H1 (cell line): ENCODE data around the gene MAN1A2. TPM values are rescaled to one million over a fixed set of nuclear protein-coding genes. Genes with fewer than 3 reads are reported as not detected.

Source experiments
- CTCF ChIA-PET: fragments of 300-600 bp; sonication (Branson Sonifier 250); formaldehyde crosslinking; loops from one replicate; lab custom pipeline; 2021; ENCODE audit not compliant: partially characterized antibody; lab: Charles Lee
- POLR2A ChIA-PET: fragments of 300-600 bp; sonication (Branson Sonifier 250); formaldehyde crosslinking; loops from one replicate; lab custom pipeline; 2021; ENCODE audit warnings: inconsistent platforms; ENCODE audit not compliant: partially characterized antibody; lab: Charles Lee
- DNase-seq, 2 experiments: peaks; one replicate each; pipeline versions ENCODE4 v3.0.0 to v3.0.0-alpha.2; 2010 to 2022; ENCODE audit warnings: low spot score in 2 of 2, low read depth in 1 of 2, mixed read lengths in 1 of 2
- FAIRE-seq: peaks from 2 replicates; lab custom pipeline; 2011; peaks lifted over from hg19 to GRCh38; lab: Jason Lieb, UNC
- H2AFZ ChIP-seq: 2 replicates; pipeline ENCODE4 v1.8.1; 2012; ENCODE audit warnings: low read length, inconsistent platforms
- H2AK5ac ChIP-seq: 2 replicates; pipeline ENCODE4 v1.6.1; 2013; ENCODE audit warnings: low read depth, low read length
- H2BK120ac ChIP-seq: replicated peaks from 2 replicates; pipeline ENCODE3; 2013; ENCODE audit warnings: low read depth, low read length, inconsistent platforms
- H2BK12ac ChIP-seq: 2 replicates; pipeline ENCODE4 v1.6.1; 2013; ENCODE audit warnings: low read depth, low read length
- H2BK15ac ChIP-seq: 2 replicates; pipeline ENCODE4 v1.6.1; 2013; ENCODE audit warnings: low read length
- H2BK20ac ChIP-seq: 2 replicates; pipeline ENCODE4 v1.6.1; 2013; ENCODE audit warnings: low read length
- H2BK5ac ChIP-seq: 2 replicates; pipeline ENCODE4 v1.6.1; 2013; ENCODE audit warnings: low read depth, low read length
- H3K14ac ChIP-seq: 2 replicates; pipeline ENCODE4 v1.6.1; 2013; ENCODE audit warnings: inconsistent platforms; ENCODE audit not compliant: insufficient read length
- H3K18ac ChIP-seq: 2 replicates; pipeline ENCODE4 v1.6.1; 2013; ENCODE audit warnings: low read length; ENCODE audit errors: extremely low read depth
- H3K23ac ChIP-seq: 2 replicates; pipeline ENCODE4 v1.6.1; 2013; ENCODE audit warnings: inconsistent platforms; ENCODE audit not compliant: insufficient read length
- H3K23me2 ChIP-seq: 2 replicates; pipeline ENCODE4 v1.6.1; 2013; ENCODE audit warnings: low read depth, low read length
- H3K27ac ChIP-seq: 2 replicates; pipeline ENCODE4 v1.6.1; 2011; ENCODE audit warnings: low read depth, low read length, inconsistent platforms
- H3K27me3 ChIP-seq, 4 experiments: replicated peaks in 1 of 4; 1 replicate in 1 of 4; 2 replicates in 3 of 4; pipeline versions ENCODE4 v1.6.1 to v1.8.1; 2011 to 2013; ENCODE audit warnings: low read length in 3 of 4, mild to moderate bottlenecking in 3 of 4, inconsistent platforms in 2 of 4, mixed read lengths in 2 of 4, moderate library complexity in 1 of 4; ENCODE audit not compliant: control insufficient read depth in 3 of 4, insufficient read depth in 3 of 4; ENCODE audit errors: extremely low read depth in 1 of 4
- H3K36me3 ChIP-seq, 4 experiments: 2 replicates each; pipeline versions ENCODE4 v1.6.1 to v1.8.1; 2011 to 2013; ENCODE audit warnings: mild to moderate bottlenecking in 4 of 4, low read length in 3 of 4, moderate library complexity in 2 of 4, control low read depth in 1 of 4, inconsistent platforms in 1 of 4; ENCODE audit not compliant: insufficient read depth in 4 of 4, control insufficient read depth in 2 of 4
- H3K4ac ChIP-seq: replicated peaks from 2 replicates; pipeline ENCODE3; 2013; ENCODE audit warnings: low read length, low read depth, mixed read lengths, inconsistent platforms; ENCODE audit not compliant: insufficient read length
- H3K4me1 ChIP-seq, 4 experiments: replicated peaks in 1 of 4; 1 replicate in 1 of 4; 2 replicates in 3 of 4; pipeline versions ENCODE4 v1.6.1 to v1.8.1; 2011 to 2013; ENCODE audit warnings: low read length in 3 of 4, inconsistent platforms in 2 of 4, mixed read lengths in 1 of 4; ENCODE audit not compliant: insufficient read depth in 4 of 4, control insufficient read depth in 3 of 4
- H3K4me2 ChIP-seq, 2 experiments: 2 replicates each; pipeline versions ENCODE4 v1.6.1 to v1.8.1; 2011 to 2013; ENCODE audit warnings: low read depth in 2 of 2, low read length in 2 of 2, control low read depth in 1 of 2, inconsistent platforms in 1 of 2, mild to moderate bottlenecking in 1 of 2; ENCODE audit not compliant: insufficient read depth in 1 of 2
- H3K4me3 ChIP-seq, 4 experiments: fragments of 200-600, 300-600 bp in 1 of 4; sonication (generic), shearing (Covaris generic), sonication (Bioruptor Twin) in 1 of 4; 2 replicates each; pipeline versions ENCODE4 v1.5.1 to v1.8.1; 2011 to 2016; ENCODE audit warnings: low read length in 4 of 4, low read depth in 3 of 4, control low read depth in 2 of 4, inconsistent platforms in 2 of 4, mild to moderate bottlenecking in 2 of 4, mixed read lengths in 1 of 4, moderate library complexity in 1 of 4; ENCODE audit not compliant: insufficient read depth in 2 of 4; ENCODE audit errors: extremely low read depth in 1 of 4
- H3K56ac ChIP-seq: replicated peaks from 2 replicates; pipeline ENCODE3; 2013; ENCODE audit warnings: low read depth, mild to moderate bottlenecking, mixed read lengths, low read length, inconsistent platforms; ENCODE audit not compliant: insufficient read length
- H3K79me1 ChIP-seq: 2 replicates; pipeline ENCODE4 v1.6.1; 2013; ENCODE audit warnings: low read depth, low read length, control low read depth
- H3K79me2 ChIP-seq, 2 experiments: 2 replicates each; pipeline versions ENCODE4 v1.6.1 to v1.8.1; 2012 to 2013; ENCODE audit warnings: low read length in 2 of 2, mild to moderate bottlenecking in 2 of 2, inconsistent platforms in 1 of 2; ENCODE audit not compliant: insufficient read depth in 2 of 2, control insufficient read depth in 1 of 2
- H3K9ac ChIP-seq, 4 experiments: replicated peaks in 1 of 4; 1 replicate in 1 of 4; 2 replicates in 3 of 4; pipeline versions ENCODE4 v1.6.1 to v1.8.1; 2011 to 2013; ENCODE audit warnings: low read depth in 3 of 4, low read length in 3 of 4, control low read depth in 2 of 4, mild to moderate bottlenecking in 2 of 4, moderate library complexity in 2 of 4, inconsistent platforms in 1 of 4; ENCODE audit errors: extremely low read depth in 1 of 4
- H3K9me3 ChIP-seq, 2 experiments: 2 replicates each; pipeline versions ENCODE4 v1.6.1 to v1.8.1; 2012 to 2013; ENCODE audit warnings: mild to moderate bottlenecking in 2 of 2, moderate library complexity in 2 of 2, control low read depth in 1 of 2, inconsistent platforms in 1 of 2, low read depth in 1 of 2, low read length in 1 of 2, mixed read lengths in 1 of 2; ENCODE audit not compliant: insufficient read depth in 2 of 2
- H4K20me1 ChIP-seq, 2 experiments: replicated peaks in 1 of 2; 2 replicates each; pipeline versions ENCODE3 to v1.8.1; 2011 to 2013; ENCODE audit warnings: inconsistent platforms in 2 of 2, low read length in 2 of 2, mild to moderate bottlenecking in 1 of 2; ENCODE audit not compliant: insufficient read depth in 2 of 2, control insufficient read depth in 1 of 2
- H4K5ac ChIP-seq: 2 replicates; pipeline ENCODE4 v1.6.1; 2013; ENCODE audit warnings: low read length, low read depth, mixed read lengths, inconsistent platforms; ENCODE audit not compliant: insufficient read length
- H4K8ac ChIP-seq: 2 replicates; pipeline ENCODE4 v1.8.0; 2013; ENCODE audit warnings: mild to moderate bottlenecking, moderate library complexity, low read length, inconsistent platforms; ENCODE audit not compliant: insufficient read depth; ENCODE audit errors: extremely low read depth
- H4K91ac ChIP-seq: replicated peaks from 2 replicates; pipeline ENCODE3; 2013; ENCODE audit warnings: low read length, mixed read lengths, inconsistent platforms; ENCODE audit not compliant: insufficient read length
- ATF2 ChIP-seq: IDR thresholded peaks from 2 replicates; pipeline ENCODE4 v1.6.1; 2012; ENCODE audit warnings: low read length, inconsistent platforms
- CTBP2 ChIP-seq: IDR thresholded peaks from 2 replicates; pipeline ENCODE4 v1.7.0; 2011; ENCODE audit warnings: borderline replicate concordance, mild to moderate bottlenecking, moderate library complexity, mixed read lengths, low read length; ENCODE audit not compliant: insufficient read depth, insufficient read length
- CTCF ChIP-seq, 3 experiments: IDR thresholded peaks; 1 replicate in 2 of 3; 2 replicates in 1 of 3; pipeline versions ENCODE4 v1.5.1 to v1.6.1; 2011; ENCODE audit warnings: low read length in 3 of 3, mild to moderate bottlenecking in 3 of 3, inconsistent platforms in 2 of 3, low read depth in 1 of 3, moderate library complexity in 1 of 3; ENCODE audit not compliant: insufficient read depth in 1 of 3; ENCODE audit errors: control extremely low read depth in 1 of 3
- KDM4A ChIP-seq: IDR thresholded peaks from one replicate; pipeline ENCODE4 v1.7.1; 2012; ENCODE audit warnings: low read depth, mild to moderate bottlenecking, moderate library complexity, low read length, inconsistent platforms; ENCODE audit not compliant: severe bottlenecking
- KDM5A ChIP-seq: fragments of 200-600 bp; IDR thresholded peaks from 2 replicates; pipeline ENCODE4 v1.7.1; 2012; ENCODE audit warnings: mild to moderate bottlenecking, low read length, inconsistent platforms, mixed read lengths
- NANOG ChIP-seq: IDR thresholded peaks from 2 replicates; pipeline ENCODE4 v1.6.1; 2011; ENCODE audit warnings: low read length, low read depth, mild to moderate bottlenecking, inconsistent platforms; ENCODE audit not compliant: insufficient read depth, poor library complexity, severe bottlenecking
- NRF1 ChIP-seq: IDR thresholded peaks from 2 replicates; pipeline ENCODE4 v1.6.1; 2011; ENCODE audit warnings: mild to moderate bottlenecking, low read depth, low read length, improper control_type of control experiment
- PHF8 ChIP-seq: fragments of 200-600 bp; sonication (generic); conservative IDR thresholded peaks from 2 replicates; pipeline ENCODE4 v1.7.1; 2012; ENCODE audit warnings: low read depth, mild to moderate bottlenecking, inconsistent platforms, low read length, moderate library complexity
- TAF1 ChIP-seq: IDR thresholded peaks from 2 replicates; pipeline ENCODE4 v1.6.1; 2011; ENCODE audit warnings: mild to moderate bottlenecking, low read depth, low read length
- WGBS, 2 experiments: shearing (Covaris generic) in 1 of 2; methylation state at CpG; one replicate each; pipeline versions ENCODE4 v1.1.6 to v1.1.7; 2013 to 2015; ENCODE audit warnings: low lambda C conversion rate in 2 of 2, mixed read lengths in 2 of 2, inconsistent platforms in 1 of 2, low coverage in 1 of 2, missing lambda C conversion rate in 1 of 2; ENCODE audit not compliant: insufficient replicate concordance in 2 of 2, insufficient coverage in 1 of 2, insufficient read length in 1 of 2; ENCODE audit errors: extremely low coverage in 1 of 2, missing lambda C conversion rate in 1 of 2; 5-methylcytosine and 5-hydroxymethylcytosine counted together
- polyA plus RNA-seq, 7 experiments: library from polyadenylated mRNA; depleted of rRNA in 3 of 7; stranded (reverse) in 5 of 7; unstranded in 2 of 7; fragments of >200 nt in 5 of 7; fragments of 200-250 nt in 2 of 7; gene quantifications; 1 replicate in 5 of 7; 2 replicates in 1 of 7; 4 replicates in 1 of 7; pipeline versions ENCODE4 v1.2.1 to v1.2.3, GENCODE V29; 2011 to 2013; ENCODE audit warnings: missing spikeins in 2 of 7, mixed read lengths in 2 of 7
- total RNA-seq: library from RNA; stranded (reverse); fragmentation: NEBNext Ultra II Directional; extraction: Animal tissue kit (Norgen Biotek cat#: 25700); gene quantifications from 2 replicates; pipeline ENCODE4 v1.2.1, GENCODE V29; 2021

The MAN1A2 gene
- total and polyA plus RNA-seq, 2 of the 8 experiments (the other 6 are each of a cell fraction or from before 2014, with no cell fraction given) = 5.5 to 18.8 TPM

GRCh38 chr1:117559139-117559538 lies 191.9 kb downstream of the MAN1A2 start:
- Histone ChIP-seq H2AFZ (no peak overlapping the region), H2BK120ac (no peak overlapping the region), H3K27me3 (no peaks in the 10 kb centered on the region), H3K56ac (no peak overlapping the region), H2AK5ac (no peak overlapping the region), H3K79me2 (no peaks in the 10 kb centered on the region), H3K9me3 (peaks cover 4 to 11% of the 10 kb centered on the region in 2 experiments; a peak in 2 of 4 replicates), H3K9ac (no peak overlapping the region), H3K23ac (no peak overlapping the region), H4K20me1 (no peaks in the 10 kb centered on the region), H3K79me1 (no peaks in the 10 kb centered on the region), H3K4me3 (no peak overlapping the region), H3K36me3 (no peaks in the 10 kb centered on the region), H3K4ac (no peak overlapping the region), H3K23me2 (no peaks in the 10 kb centered on the region), H2BK5ac (no peak overlapping the region), H2BK20ac (no peak overlapping the region), H4K8ac (no peak overlapping the region), H4K91ac (no peak overlapping the region), H3K18ac (no peak overlapping the region), H3K4me1 (no peaks in the 10 kb centered on the region), H3K4me2 (no peak overlapping the region), H3K27ac (no peak overlapping the region), H4K5ac (no peak overlapping the region), H2BK12ac (no peak overlapping the region), H2BK15ac (no peak overlapping the region), H3K14ac (no peak overlapping the region)
- DNase-seq = no peak
- CTCF ChIA-PET = interaction anchor here (1.4 kb wide), 1 partner anchor 17 kb away, joined by 3 read pairs; no protein-coding TSS in a partner anchor
- no peak for FAIRE-seq
- WGBS, 2 experiments = 97% methylated on average over 3 of the region's 3 CpGs; no CpG with 5 or more reads in 1 of the 2 experiments
- POLR2A ChIA-PET = no interaction called here
- TF ChIP-seq NRF1 = no peak
- TF ChIP-seq PHF8 = no peak
- TF ChIP-seq CTCF (IDR thresholded peaks at IDR 0.05; ENCODE audit: control extremely low read depth in 1 of 3, insufficient read depth in 1 of 3, low read depth in 1 of 3, low read length in 3 of 3) = no peak
- TF ChIP-seq CTBP2 = no peak
- TF ChIP-seq KDM5A = no peak
- TF ChIP-seq NANOG = no peak
- TF ChIP-seq ATF2 = no peak
- no peak for TF ChIP-seq KDM4A
- TF ChIP-seq TAF1 = no peak
